HepG2 (cell line): ENCODE results near the gene CIBAR2. TPM values are rescaled to one million over a fixed set of nuclear protein-coding genes. Genes with fewer than 3 reads are reported as not detected.
A peak's percentile ranks its signal among the peaks of the same experiment; 100 is the strongest.

Experiments
- DNMT3B ChIP-seq: conservative IDR thresholded peaks from 2 replicates; pipeline ENCODE4 v1.6.1; 2016; ENCODE audit warnings: missing biosample characterization, control low read depth
- GMEB2 ChIP-seq: IDR thresholded peaks from 2 replicates; pipeline ENCODE4 v1.6.1; 2016; ENCODE audit warnings: missing biosample characterization, missing genetic modification reagents, low read depth
- HNF1A ChIP-seq, 2 experiments: sonication (generic) in 1 of 2; formaldehyde crosslinking in 1 of 2; IDR thresholded peaks; 2 replicates each; pipeline versions ENCODE4 v1.4.0 to v1.6.1; 2016 to 2020; ENCODE audit warnings: borderline replicate concordance in 1 of 2, low read depth in 1 of 2, mild to moderate bottlenecking in 1 of 2, missing genetic modification reagents in 1 of 2
- HNRNPH1 ChIP-seq: fragments of 200-400 bp; formaldehyde crosslinking; optimal IDR thresholded peaks from 2 replicates; pipeline ENCODE3; 2017; ENCODE audit warnings: mild to moderate bottlenecking, low read depth, low read length
- ISX ChIP-seq: sonication (generic); formaldehyde crosslinking; conservative IDR thresholded peaks from 2 replicates; pipeline ENCODE4 v1.5.0; 2020; ENCODE audit warnings: missing genetic modification reagents
- KAT7 ChIP-seq: IDR thresholded peaks from 2 replicates; pipeline ENCODE4 v1.6.1; 2018; ENCODE audit warnings: borderline replicate concordance, missing compliant biosample characterization
- SMAD3 ChIP-seq: sonication (generic); formaldehyde crosslinking; IDR thresholded peaks from 2 replicates; pipeline ENCODE4 v1.4.0; 2020; ENCODE audit warnings: missing genetic modification reagents
- TBX3 ChIP-seq: fragments of 450-650 bp; IDR thresholded peaks from 2 replicates; pipeline ENCODE4 v1.6.1; 2017; ENCODE audit warnings: antibody characterized with exemption, mild to moderate bottlenecking, inconsistent platforms, borderline replicate concordance
- TEF ChIP-seq: sonication (generic); formaldehyde crosslinking; IDR thresholded peaks from 2 replicates; pipeline ENCODE4 v1.5.0; 2020; ENCODE audit warnings: missing genetic modification reagents
- TFAP4 ChIP-seq: sonication (generic); IDR thresholded peaks from 2 replicates; pipeline ENCODE4 v1.6.1; 2016; ENCODE audit warnings: low read depth, borderline replicate concordance
- ZBTB2 ChIP-seq: sonication (generic); formaldehyde crosslinking; IDR thresholded peaks from 2 replicates; pipeline ENCODE4 v1.8.0; 2022; ENCODE audit warnings: low read depth, missing genetic modification reagents
- ZIK1 ChIP-seq: sonication (generic); formaldehyde crosslinking; IDR thresholded peaks from 2 replicates; pipeline ENCODE4 v1.5.0; 2020; ENCODE audit warnings: mild to moderate bottlenecking, low read depth, missing genetic modification reagents, borderline replicate concordance
- ZNF276 ChIP-seq: sonication (generic); formaldehyde crosslinking; IDR thresholded peaks from 2 replicates; pipeline ENCODE4 v1.4.0; 2020; ENCODE audit warnings: mild to moderate bottlenecking, low read depth, missing genetic modification reagents
- ZNF512 ChIP-seq: sonication (generic); formaldehyde crosslinking; IDR thresholded peaks from 2 replicates; pipeline ENCODE4 v1.4.0; 2020; ENCODE audit warnings: mild to moderate bottlenecking, missing genetic modification reagents
- polyA plus RNA-seq, 8 experiments: library from polyadenylated mRNA; depleted of rRNA in 3 of 8; stranded (reverse) in 7 of 8; unstranded in 1 of 8; fragments of >200 nt; fragmentation: Illumina TruSeq in 4 of 8; extraction: Trizol in 4 of 8; gene quantifications; 2 replicates each; pipeline versions ENCODE4 v1.2.1 to v1.2.3, GENCODE V29; 2011 to 2016; ENCODE audit warnings: low read depth in 4 of 8, missing spikeins in 1 of 8, mixed read lengths in 1 of 8; ENCODE audit not compliant: insufficient read depth in 1 of 8
- total RNA-seq, 5 experiments: library from RNA; depleted of rRNA; stranded (reverse); fragments of >200 nt; fragmentation: Illumina TruSeq; extraction: Trizol; gene quantifications; 2 replicates each; pipeline ENCODE4 v1.2.3, GENCODE V29; 2016; ENCODE audit warnings: low read depth in 1 of 5

Gene CIBAR2
- total and polyA plus RNA-seq, 2 of the 13 experiments (the other 11 are each of a cell fraction or from before 2014, with no cell fraction given) = not detected

GRCh38 chr16:85136702-85137322, 24.5 kb upstream of the CIBAR2 start (continued):
- TF ChIP-seq HNRNPH1 = no peak
- no peak for TF ChIP-seq TFAP4
- peak; percentile 85; the same call in 1 of the 2 replicates for TF ChIP-seq ZIK1 (CRISPR knock-in tag)
- no peak for TF ChIP-seq TBX3
- TF ChIP-seq HNF1A (IDR thresholded peaks at IDR 0.05; ENCODE audit: low read depth) = no peak; the same call in 1 of the 2 replicates
- TF ChIP-seq HNF1A (CRISPR knock-in tag; IDR thresholded peaks at IDR 0.05; ENCODE audit: borderline replicate concordance) = 0 out of 2 replicates have a peak, but pooled peaks have one; percentile 37
- TF ChIP-seq SMAD3 (CRISPR knock-in tag) = 0 out of 2 replicates have a peak, but pooled peaks have one; percentile 38
- peak; percentile 56; the same call in 1 of the 2 replicates for TF ChIP-seq ZBTB2 (CRISPR knock-in tag)
- TF ChIP-seq KAT7 (CRISPR knock-in tag) = peak; percentile 0; the same call in 1 of the 2 replicates
- no peak; the same call in 1 of the 2 replicates for TF ChIP-seq ISX (CRISPR knock-in tag)
- no peak for TF ChIP-seq ZNF512 (CRISPR knock-in tag)
- TF ChIP-seq GMEB2 = no peak
- peak; percentile 14; the same call in 1 of the 2 replicates for TF ChIP-seq ZNF276 (CRISPR knock-in tag)
- TF ChIP-seq DNMT3B (CRISPR knock-in tag) = no peak; the same call in 1 of the 2 replicates
- peak; percentile 77; the same call in 1 of the 2 replicates for TF ChIP-seq TEF
